Measurements from ENCODE around the gene CPT1C.

CPT1C gene

DNA sequence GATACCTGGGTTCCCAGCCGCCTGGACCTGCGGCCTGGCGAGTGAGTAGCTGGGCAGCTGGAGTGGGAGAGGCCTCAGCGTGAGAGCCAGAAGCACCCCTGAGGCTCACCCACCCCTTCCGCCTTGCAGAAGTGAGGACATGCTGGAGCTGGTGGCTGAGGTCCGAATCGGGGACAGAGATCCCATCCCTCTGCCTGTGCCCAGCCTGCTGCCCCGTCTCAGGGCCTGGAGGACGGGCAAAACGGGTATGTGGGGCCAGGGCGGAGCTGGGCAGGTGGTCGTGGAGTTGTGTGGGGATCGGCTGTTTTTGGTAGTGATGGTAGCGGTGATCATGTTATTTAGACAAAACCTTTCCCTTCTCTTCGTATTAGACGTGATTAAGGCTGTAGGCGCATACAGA, 44.3 kb upstream of the CPT1C start:
- FAIRE-seq (no peak), DNase-seq (ENCODE audit: insufficient read length, low spot score) (no peak)
- TF ChIP-seq, protein P1, sequence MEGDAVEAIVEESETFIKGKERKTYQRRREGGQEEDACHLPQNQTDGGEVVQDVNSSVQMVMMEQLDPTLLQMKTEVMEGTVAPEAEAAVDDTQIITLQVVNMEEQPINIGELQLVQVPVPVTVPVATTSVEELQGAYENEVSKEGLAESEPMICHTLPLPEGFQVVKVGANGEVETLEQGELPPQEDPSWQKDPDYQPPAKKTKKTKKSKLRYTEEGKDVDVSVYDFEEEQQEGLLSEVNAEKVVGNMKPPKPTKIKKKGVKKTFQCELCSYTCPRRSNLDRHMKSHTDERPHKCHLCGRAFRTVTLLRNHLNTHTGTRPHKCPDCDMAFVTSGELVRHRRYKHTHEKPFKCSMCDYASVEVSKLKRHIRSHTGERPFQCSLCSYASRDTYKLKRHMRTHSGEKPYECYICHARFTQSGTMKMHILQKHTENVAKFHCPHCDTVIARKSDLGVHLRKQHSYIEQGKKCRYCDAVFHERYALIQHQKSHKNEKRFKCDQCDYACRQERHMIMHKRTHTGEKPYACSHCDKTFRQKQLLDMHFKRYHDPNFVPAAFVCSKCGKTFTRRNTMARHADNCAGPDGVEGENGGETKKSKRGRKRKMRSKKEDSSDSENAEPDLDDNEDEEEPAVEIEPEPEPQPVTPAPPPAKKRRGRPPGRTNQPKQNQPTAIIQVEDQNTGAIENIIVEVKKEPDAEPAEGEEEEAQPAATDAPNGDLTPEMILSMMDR (IDR thresholded peaks at IDR 0.05; ENCODE audit: insufficient read depth, missing control alignments): no peak

DNA sequence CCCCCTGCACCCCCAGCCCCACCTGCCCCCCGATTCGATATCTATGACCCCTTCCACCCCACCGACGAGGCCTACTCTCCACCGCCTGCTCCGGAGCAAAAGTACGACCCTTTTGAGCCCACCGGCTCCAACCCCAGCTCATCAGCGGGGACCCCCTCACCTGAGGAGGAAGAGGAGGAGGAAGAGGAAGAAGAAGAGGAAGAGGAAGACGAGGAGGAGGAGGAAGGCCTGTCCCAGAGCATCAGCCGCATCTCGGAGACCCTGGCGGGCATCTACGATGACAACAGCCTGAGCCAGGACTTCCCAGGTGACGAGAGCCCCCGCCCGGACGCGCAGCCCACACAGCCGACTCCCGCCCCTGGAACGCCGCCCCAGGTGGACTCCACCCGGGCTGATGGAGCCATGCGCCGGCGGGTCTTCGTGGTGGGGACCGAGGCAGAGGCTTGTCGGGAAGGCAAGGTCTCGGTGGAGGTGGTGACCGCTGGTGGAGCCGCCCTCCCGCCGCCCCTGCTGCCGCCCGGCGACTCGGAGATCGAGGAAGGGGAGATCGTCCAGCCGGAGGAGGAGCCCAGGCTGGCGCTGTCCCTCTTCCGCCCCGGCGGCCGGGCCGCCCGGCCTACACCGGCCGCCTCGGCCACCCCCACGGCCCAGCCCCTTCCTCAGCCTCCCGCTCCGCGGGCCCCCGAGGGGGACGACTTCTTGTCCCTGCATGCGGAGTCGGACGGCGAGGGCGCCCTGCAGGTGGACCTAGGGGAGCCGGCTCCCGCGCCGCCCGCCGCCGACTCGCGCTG, 39.7 kb upstream of the CPT1C start:
- DNase-seq (ENCODE audit: insufficient read length, low spot score): no peak
- no peak for FAIRE-seq
- TF ChIP-seq, protein P1 (IDR thresholded peaks at IDR 0.05; ENCODE audit: insufficient read depth, missing control alignments): no peak

DNA sequence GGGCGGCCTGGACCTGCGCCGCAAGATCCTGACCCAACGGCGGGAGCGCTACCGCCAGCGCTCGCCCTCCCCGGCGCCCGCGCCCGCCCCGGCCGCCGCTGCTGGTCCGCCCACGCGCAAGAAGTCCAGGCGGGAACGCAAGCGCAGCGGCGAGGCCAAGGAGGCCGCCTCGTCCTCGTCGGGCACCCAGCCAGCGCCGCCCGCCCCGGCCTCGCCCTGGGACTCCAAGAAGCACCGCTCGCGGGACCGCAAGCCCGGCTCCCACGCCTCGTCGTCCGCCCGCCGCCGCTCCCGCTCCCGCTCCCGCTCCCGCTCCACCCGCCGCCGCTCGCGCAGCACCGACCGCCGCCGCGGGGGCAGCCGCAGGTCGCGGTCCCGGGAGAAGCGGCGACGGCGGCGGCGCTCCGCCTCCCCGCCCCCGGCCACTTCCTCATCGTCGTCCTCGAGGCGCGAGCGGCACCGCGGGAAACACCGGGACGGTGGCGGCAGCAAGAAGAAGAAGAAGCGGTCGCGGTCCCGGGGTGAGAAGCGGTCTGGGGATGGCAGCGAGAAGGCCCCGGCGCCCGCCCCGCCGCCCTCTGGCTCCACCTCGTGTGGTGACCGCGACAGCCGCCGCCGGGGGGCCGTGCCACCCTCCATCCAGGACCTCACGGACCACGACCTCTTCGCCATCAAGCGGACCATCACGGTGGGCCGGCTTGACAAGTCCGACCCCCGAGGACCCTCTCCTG, 38.9 kb upstream of the CPT1C start:
- no peak for DNase-seq (ENCODE audit: insufficient read length, low spot score)
- TF ChIP-seq, protein P1 (IDR thresholded peaks at IDR 0.05; ENCODE audit: insufficient read depth, missing control alignments): no peak
- no peak for FAIRE-seq

DNA sequence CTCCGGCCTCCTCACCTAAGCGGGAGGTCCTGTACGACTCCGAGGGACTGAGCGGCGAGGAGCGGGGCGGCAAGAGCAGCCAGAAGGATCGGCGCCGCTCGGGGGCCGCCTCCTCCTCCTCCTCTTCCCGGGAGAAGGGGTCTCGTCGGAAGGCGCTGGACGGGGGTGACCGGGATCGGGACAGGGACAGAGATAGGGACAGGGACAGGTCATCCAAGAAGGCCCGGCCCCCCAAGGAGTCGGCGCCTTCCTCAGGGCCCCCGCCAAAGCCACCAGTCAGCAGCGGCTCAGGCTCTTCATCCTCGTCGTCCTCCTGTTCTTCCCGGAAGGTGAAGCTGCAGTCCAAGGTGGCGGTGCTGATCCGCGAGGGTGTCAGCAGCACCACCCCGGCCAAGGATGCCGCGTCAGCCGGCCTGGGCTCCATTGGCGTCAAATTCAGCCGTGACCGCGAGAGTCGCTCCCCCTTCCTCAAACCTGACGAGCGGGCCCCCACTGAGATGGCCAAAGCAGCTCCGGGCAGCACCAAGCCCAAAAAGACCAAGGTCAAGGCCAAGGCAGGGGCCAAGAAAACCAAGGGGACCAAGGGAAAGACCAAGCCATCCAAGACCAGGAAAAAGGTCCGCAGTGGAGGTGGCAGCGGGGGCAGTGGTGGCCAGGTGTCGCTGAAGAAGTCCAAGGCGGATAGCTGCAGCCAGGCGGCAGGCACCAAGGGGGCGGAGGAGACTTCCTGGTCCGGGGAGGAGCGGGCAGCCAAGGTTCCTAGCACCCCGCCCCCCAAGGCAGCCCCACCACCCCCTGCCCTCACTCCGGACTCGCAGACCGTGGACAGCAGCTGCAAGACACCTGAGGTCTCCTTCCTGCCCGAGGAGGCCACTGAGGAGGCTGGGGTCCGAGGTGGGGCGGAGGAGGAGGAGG, 38.1 kb upstream of the CPT1C start:
- FAIRE-seq (no peak), DNase-seq (ENCODE audit: insufficient read length, low spot score) (no peak)
- TF ChIP-seq, protein P1 (IDR thresholded peaks at IDR 0.05; ENCODE audit: insufficient read depth, missing control alignments): no peak

DNA sequence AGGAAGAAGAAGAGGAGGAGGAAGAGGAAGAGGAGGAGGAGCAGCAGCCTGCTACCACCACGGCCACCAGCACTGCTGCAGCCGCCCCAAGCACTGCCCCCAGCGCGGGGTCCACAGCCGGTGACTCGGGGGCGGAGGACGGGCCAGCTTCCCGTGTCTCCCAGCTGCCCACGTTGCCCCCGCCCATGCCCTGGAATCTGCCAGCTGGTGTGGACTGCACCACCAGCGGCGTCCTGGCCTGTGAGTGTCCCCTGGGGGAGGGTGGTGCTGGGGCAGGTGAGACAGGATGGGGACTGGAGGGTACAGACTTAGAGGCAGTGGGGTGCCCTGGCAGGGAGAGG, 37.5 kb upstream of the CPT1C start:
- no peak for DNase-seq (ENCODE audit: insufficient read length, low spot score)
- no peak for FAIRE-seq
- TF ChIP-seq, protein P1 (IDR thresholded peaks at IDR 0.05; ENCODE audit: insufficient read depth, missing control alignments): no peak

DNA sequence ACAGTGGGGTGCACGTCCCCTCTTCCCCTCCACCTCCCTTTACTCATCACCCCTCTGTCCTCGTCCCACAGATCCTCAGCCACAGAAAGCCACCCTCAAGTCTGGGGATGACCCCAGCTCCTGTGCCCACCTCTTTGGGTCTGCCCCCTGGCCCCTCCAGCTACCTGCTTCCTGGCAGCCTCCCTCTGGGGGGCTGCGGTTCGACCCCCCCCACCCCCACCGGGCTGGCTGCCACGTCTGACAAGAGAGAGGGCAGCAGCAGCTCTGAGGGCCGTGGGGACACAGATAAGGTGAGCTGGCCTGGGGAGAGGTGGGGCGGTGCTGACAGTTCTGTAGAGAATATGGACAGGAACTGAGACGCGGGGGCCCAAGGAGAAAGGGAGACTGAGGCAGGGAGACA, 36.3 kb upstream of the CPT1C start:
- TF ChIP-seq, protein P1 (IDR thresholded peaks at IDR 0.05; ENCODE audit: insufficient read depth, missing control alignments): no peak
- DNase-seq (ENCODE audit: insufficient read length, low spot score): no peak
- no peak for FAIRE-seq
